ENCODE data around the gene CRYL1. TPM values are rescaled to one million over a fixed set of nuclear protein-coding genes. Genes with fewer than 3 reads are reported as not detected.

The CRYL1 gene
- polyA plus RNA-seq, 1 donor from 2014 or later: 10.6 TPM

DNA sequence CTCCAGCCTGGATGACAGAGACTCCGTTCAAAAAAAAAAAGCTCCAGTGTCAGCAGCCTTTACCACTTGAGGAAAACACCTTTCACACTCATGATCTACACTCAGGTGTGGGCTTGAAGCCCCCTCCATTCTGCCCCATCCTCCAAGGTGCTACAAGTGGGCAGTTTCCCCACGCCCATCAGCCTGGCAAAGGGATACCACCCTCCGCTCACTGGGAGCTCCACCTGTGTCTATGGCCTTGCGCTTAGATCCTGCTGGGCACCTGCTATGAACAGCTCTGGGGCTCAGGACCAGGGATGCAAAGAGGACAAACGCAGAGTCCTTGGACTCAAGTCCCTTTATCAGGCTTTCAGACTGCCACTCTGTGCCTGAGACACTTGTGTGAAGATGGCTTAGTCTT is 127.8 kb downstream of the CRYL1 start:
- H3K9ac ChIP-seq (ENCODE audit: low read length): no peak overlapping the region
- no peaks in the 10 kb centered on the region for H3K9me2 ChIP-seq (ENCODE audit: insufficient read depth, low read length)
- TF ChIP-seq MXI1 (conservative IDR thresholded peaks at IDR 0.05; ENCODE audit: poor library complexity, severe bottlenecking) (no peak), EP300 (conservative IDR thresholded peaks at IDR 0.05; ENCODE audit: poor library complexity, severe bottlenecking) (no peak), RAD21 (conservative IDR thresholded peaks at IDR 0.05) (no peak), TAF1 (IDR thresholded peaks at IDR 0.05; ENCODE audit: low read depth) (no peak), EZH2 (IDR thresholded peaks at IDR 0.05; ENCODE audit: borderline replicate concordance, insufficient read depth, low read length, poor library complexity, severe bottlenecking) (no peak), POLR2AphosphoS5 (IDR thresholded peaks at IDR 0.05) (no peak), SMC3 (conservative IDR thresholded peaks at IDR 0.05; ENCODE audit: poor library complexity) (no peak)
- TF ChIP-seq, protein P1, sequence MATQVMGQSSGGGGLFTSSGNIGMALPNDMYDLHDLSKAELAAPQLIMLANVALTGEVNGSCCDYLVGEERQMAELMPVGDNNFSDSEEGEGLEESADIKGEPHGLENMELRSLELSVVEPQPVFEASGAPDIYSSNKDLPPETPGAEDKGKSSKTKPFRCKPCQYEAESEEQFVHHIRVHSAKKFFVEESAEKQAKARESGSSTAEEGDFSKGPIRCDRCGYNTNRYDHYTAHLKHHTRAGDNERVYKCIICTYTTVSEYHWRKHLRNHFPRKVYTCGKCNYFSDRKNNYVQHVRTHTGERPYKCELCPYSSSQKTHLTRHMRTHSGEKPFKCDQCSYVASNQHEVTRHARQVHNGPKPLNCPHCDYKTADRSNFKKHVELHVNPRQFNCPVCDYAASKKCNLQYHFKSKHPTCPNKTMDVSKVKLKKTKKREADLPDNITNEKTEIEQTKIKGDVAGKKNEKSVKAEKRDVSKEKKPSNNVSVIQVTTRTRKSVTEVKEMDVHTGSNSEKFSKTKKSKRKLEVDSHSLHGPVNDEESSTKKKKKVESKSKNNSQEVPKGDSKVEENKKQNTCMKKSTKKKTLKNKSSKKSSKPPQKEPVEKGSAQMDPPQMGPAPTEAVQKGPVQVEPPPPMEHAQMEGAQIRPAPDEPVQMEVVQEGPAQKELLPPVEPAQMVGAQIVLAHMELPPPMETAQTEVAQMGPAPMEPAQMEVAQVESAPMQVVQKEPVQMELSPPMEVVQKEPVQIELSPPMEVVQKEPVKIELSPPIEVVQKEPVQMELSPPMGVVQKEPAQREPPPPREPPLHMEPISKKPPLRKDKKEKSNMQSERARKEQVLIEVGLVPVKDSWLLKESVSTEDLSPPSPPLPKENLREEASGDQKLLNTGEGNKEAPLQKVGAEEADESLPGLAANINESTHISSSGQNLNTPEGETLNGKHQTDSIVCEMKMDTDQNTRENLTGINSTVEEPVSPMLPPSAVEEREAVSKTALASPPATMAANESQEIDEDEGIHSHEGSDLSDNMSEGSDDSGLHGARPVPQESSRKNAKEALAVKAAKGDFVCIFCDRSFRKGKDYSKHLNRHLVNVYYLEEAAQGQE (IDR thresholded peaks at IDR 0.05; ENCODE audit: borderline replicate concordance): no peak
- TF ChIP-seq, protein P2, sequence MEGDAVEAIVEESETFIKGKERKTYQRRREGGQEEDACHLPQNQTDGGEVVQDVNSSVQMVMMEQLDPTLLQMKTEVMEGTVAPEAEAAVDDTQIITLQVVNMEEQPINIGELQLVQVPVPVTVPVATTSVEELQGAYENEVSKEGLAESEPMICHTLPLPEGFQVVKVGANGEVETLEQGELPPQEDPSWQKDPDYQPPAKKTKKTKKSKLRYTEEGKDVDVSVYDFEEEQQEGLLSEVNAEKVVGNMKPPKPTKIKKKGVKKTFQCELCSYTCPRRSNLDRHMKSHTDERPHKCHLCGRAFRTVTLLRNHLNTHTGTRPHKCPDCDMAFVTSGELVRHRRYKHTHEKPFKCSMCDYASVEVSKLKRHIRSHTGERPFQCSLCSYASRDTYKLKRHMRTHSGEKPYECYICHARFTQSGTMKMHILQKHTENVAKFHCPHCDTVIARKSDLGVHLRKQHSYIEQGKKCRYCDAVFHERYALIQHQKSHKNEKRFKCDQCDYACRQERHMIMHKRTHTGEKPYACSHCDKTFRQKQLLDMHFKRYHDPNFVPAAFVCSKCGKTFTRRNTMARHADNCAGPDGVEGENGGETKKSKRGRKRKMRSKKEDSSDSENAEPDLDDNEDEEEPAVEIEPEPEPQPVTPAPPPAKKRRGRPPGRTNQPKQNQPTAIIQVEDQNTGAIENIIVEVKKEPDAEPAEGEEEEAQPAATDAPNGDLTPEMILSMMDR (IDR thresholded peaks at IDR 0.05; ENCODE audit: poor library complexity, severe bottlenecking): no peak
- H2AFZ ChIP-seq (ENCODE audit: low read depth, low read length): no peak overlapping the region
- no peaks in the 10 kb centered on the region for H3F3A ChIP-seq (ENCODE audit: insufficient read depth, low read length, poor library complexity, severe bottlenecking)
- H3K36me3 ChIP-seq (ENCODE audit: insufficient read depth, low read length): no peaks in the 10 kb centered on the region
- no peaks in the 10 kb centered on the region for H3K79me2 ChIP-seq (replicated peaks; ENCODE audit: insufficient read depth, low read length)
- H3K27me3 ChIP-seq (ENCODE audit: insufficient read depth, low read depth, low read length): no peaks in the 10 kb centered on the region
- no peak overlapping the region for H3K4me2 ChIP-seq (ENCODE audit: low read length)
- H3K9me3 ChIP-seq (ENCODE audit: low read length): no peaks in the 10 kb centered on the region
- H3K27ac ChIP-seq (ENCODE audit: low read length): no peak overlapping the region
- no peaks in the 10 kb centered on the region for H4K20me1 ChIP-seq (ENCODE audit: insufficient read depth)
- no peak overlapping the region for H3K4me3 ChIP-seq (ENCODE audit: low read length)

GRCh38 chr13:20395061-20395916 is 130.4 kb downstream of the CRYL1 start:
- TF ChIP-seq, protein P2 (IDR thresholded peaks at IDR 0.05; ENCODE audit: poor library complexity, severe bottlenecking): no peak
- no peak for TF ChIP-seq RAD21 (conservative IDR thresholded peaks at IDR 0.05)
- TF ChIP-seq EZH2 (IDR thresholded peaks at IDR 0.05; ENCODE audit: borderline replicate concordance, insufficient read depth, low read length, poor library complexity, severe bottlenecking): no peak
- TF ChIP-seq TAF1 (IDR thresholded peaks at IDR 0.05; ENCODE audit: low read depth): no peak
- no peak for TF ChIP-seq SMC3 (conservative IDR thresholded peaks at IDR 0.05; ENCODE audit: poor library complexity)
- TF ChIP-seq MXI1 (conservative IDR thresholded peaks at IDR 0.05; ENCODE audit: poor library complexity, severe bottlenecking): no peak
- no peak for TF ChIP-seq EP300 (conservative IDR thresholded peaks at IDR 0.05; ENCODE audit: poor library complexity, severe bottlenecking)
- TF ChIP-seq, protein P1 (IDR thresholded peaks at IDR 0.05; ENCODE audit: borderline replicate concordance): no peak
- TF ChIP-seq POLR2AphosphoS5 (IDR thresholded peaks at IDR 0.05): no peak
- no peak overlapping the region for H3K4me2 ChIP-seq (ENCODE audit: low read length)

More at GRCh38 chr13:20395061-20395916, 130.4 kb downstream of the CRYL1 start:
- Histone ChIP-seq H3K27ac (ENCODE audit: low read length) (no peak overlapping the region), H3K36me3 (ENCODE audit: insufficient read depth, low read length) (no peaks in the 10 kb centered on the region), H3K79me2 (replicated peaks; ENCODE audit: insufficient read depth, low read length) (no peaks in the 10 kb centered on the region), H4K20me1 (ENCODE audit: insufficient read depth) (no peaks in the 10 kb centered on the region), H3K9ac (ENCODE audit: low read length) (no peak overlapping the region), H3K9me2 (ENCODE audit: insufficient read depth, low read length) (no peaks in the 10 kb centered on the region), H3K9me3 (ENCODE audit: low read length) (no peaks in the 10 kb centered on the region), H3K27me3 (ENCODE audit: insufficient read depth, low read depth, low read length) (no peaks in the 10 kb centered on the region), H2AFZ (ENCODE audit: low read depth, low read length) (no peak overlapping the region), H3K4me3 (ENCODE audit: low read length) (no peak overlapping the region), H3F3A (ENCODE audit: insufficient read depth, low read length, poor library complexity, severe bottlenecking) (no peaks in the 10 kb centered on the region)

All from neural cell (in vitro differentiated cells).